Lung (tissue), 12 donors: ENCODE results near the gene CCNY. TPM values are rescaled to one million over a fixed set of nuclear protein-coding genes. Genes with fewer than 3 reads are reported as not detected.

Experiments used
- ATAC-seq: fragments of 200-7000 bp; cut with Tn5 transposase; one replicate; pipeline ENCODE4 v1.9.1; 2020; ENCODE audit warnings: moderate number of reproducible peaks; ENCODE audit not compliant: insufficient read depth, low FRiP score
- DNase-seq, 3 donors: peaks; one replicate each; pipeline ENCODE4 v3.0.0-alpha.2; 2013 to 2017
- H3K27ac ChIP-seq, 2 donors: one replicate each; pipeline ENCODE4 v1.5.1; 2013; ENCODE audit warnings: mild to moderate bottlenecking in 2 of 2, moderate library complexity in 2 of 2, control low read depth in 1 of 2, inconsistent platforms in 1 of 2, low read depth in 1 of 2, low read length in 1 of 2
- H3K27me3 ChIP-seq, 3 donors: one replicate each; pipeline ENCODE4 v1.5.1; 2013; ENCODE audit warnings: low read length in 2 of 3; ENCODE audit not compliant: control insufficient read depth in 3 of 3, insufficient read depth in 3 of 3
- H3K36me3 ChIP-seq, 4 donors: one replicate each; pipeline ENCODE4 v1.5.1; 2013; ENCODE audit warnings: low read length in 4 of 4, mild to moderate bottlenecking in 1 of 4, moderate library complexity in 1 of 4; ENCODE audit not compliant: control insufficient read depth in 4 of 4, insufficient read depth in 4 of 4
- H3K4me1 ChIP-seq, 5 donors: one replicate each; pipeline ENCODE4 v1.5.1; 2013; ENCODE audit warnings: low read length in 5 of 5, mild to moderate bottlenecking in 2 of 5, moderate library complexity in 1 of 5; ENCODE audit not compliant: control insufficient read depth in 5 of 5, insufficient read depth in 5 of 5
- H3K4me3 ChIP-seq: one replicate; pipeline ENCODE4 v1.5.1; 2013; ENCODE audit warnings: mild to moderate bottlenecking, control low read depth, moderate library complexity
- H3K9ac ChIP-seq, 2 donors: one replicate each; pipeline ENCODE4 v1.5.1; 2013; ENCODE audit warnings: low read length in 2 of 2, control low read depth in 1 of 2; ENCODE audit not compliant: insufficient read depth in 1 of 2
- H3K9me3 ChIP-seq, 4 donors: one replicate each; pipeline ENCODE4 v1.5.1; 2013; ENCODE audit warnings: low read length in 3 of 4, mild to moderate bottlenecking in 1 of 4, moderate library complexity in 1 of 4; ENCODE audit not compliant: control insufficient read depth in 4 of 4, insufficient read depth in 3 of 4
- CTCF ChIP-seq: IDR thresholded peaks from 2 replicates; pipeline ENCODE4 v1.5.1; 2012; ENCODE audit warnings: mild to moderate bottlenecking; ENCODE audit errors: control extremely low read depth, extremely low read depth
- WGBS, 2 donors: extraction: QIAGEN DNeasy Blood & Tissue Kit; methylation state at CpG; one replicate each; pipeline ENCODE4 v1.1.7; 2013; 5-methylcytosine and 5-hydroxymethylcytosine counted together
- polyA plus RNA-seq, 2 donors: library from polyadenylated mRNA; stranded (reverse); fragments of 200-250 nt; gene quantifications; one replicate each; pipeline ENCODE4 v1.2.1, GENCODE V29; 2013
- total RNA-seq, 2 donors: library from RNA; depleted of rRNA in 1 of 2; stranded (reverse); fragments of >200 nt in 1 of 2; gene quantifications; one replicate each; pipeline ENCODE4 v1.2.1, GENCODE V29; 2014 to 2021
- donor health status: control.
- donor health status: control.
- donor health status: Bipolar disorder and iron deficiency.
- donor health status: healthy.
- donor health status: DM: yes; HTN: yes; CAD: no.

The CCNY gene
- total and polyA plus RNA-seq, 4 donors: 26.6 to 63.0 (median 38.8) TPM

GRCh38 chr10:35579726-35580422 lies 243.6 kb downstream of the CCNY start:
- TF ChIP-seq CTCF: no peak
- 64 to 77% methylated on average over 12 of the region's 12 CpGs for WGBS, 2 donors

GRCh38 chr10:35580423-35580770 lies 244.1 kb downstream of the CCNY start:
- DNase-seq (no peak), ATAC-seq (no peak)
- Histone ChIP-seq H3K9ac (no peak overlapping the region), H3K27me3 (peaks cover 0 to 11% (median 5%) of the 10 kb centered on the region in 3 donors), H3K27ac (no peak overlapping the region), H3K4me3 (no peak overlapping the region), H3K9me3 (peaks cover 0 to 2% (median 0%) of the 10 kb centered on the region in 4 donors), H3K4me1 (no peaks in the 10 kb centered on the region), H3K36me3 (peaks cover 0 to 2% (median 0%) of the 10 kb centered on the region in 4 donors)
- 82 to 86% methylated on average over 3 of the region's 3 CpGs for WGBS, 2 donors
- no peak for TF ChIP-seq CTCF

More at GRCh38 chr10:35579726-35580422, 243.6 kb downstream of the CCNY start:
- H3K4me3 ChIP-seq: no peak overlapping the region
- no peaks in the 10 kb centered on the region for H3K4me1 ChIP-seq
- no peak for ATAC-seq
- no peak overlapping the region for H3K27ac ChIP-seq
- peaks cover 0 to 2% (median 0%) of the 10 kb centered on the region in 4 donors for H3K9me3 ChIP-seq
- peaks cover 0 to 11% (median 5%) of the 10 kb centered on the region in 3 donors for H3K27me3 ChIP-seq
- H3K9ac ChIP-seq: no peak overlapping the region
- no peak for DNase-seq
- H3K36me3 ChIP-seq: peaks cover 0 to 2% (median 0%) of the 10 kb centered on the region in 4 donors

GRCh38 chr10:35581655-35582054 lies 245.3 kb downstream of the CCNY start:
- ATAC-seq: no peak
- Histone ChIP-seq H3K9me3 (peaks cover 0 to 2% (median 0%) of the 10 kb centered on the region in 4 donors), H3K27ac (no peak overlapping the region), H3K27me3 (peaks cover 0 to 14% (median 5%) of the 10 kb centered on the region in 3 donors), H3K4me3 (no peak overlapping the region), H3K36me3 (no peaks in the 10 kb centered on the region), H3K9ac (no peak overlapping the region), H3K4me1 (peaks cover 0 to 10% (median 0%) of the 10 kb centered on the region in 5 donors)
- DNase-seq: no peak
- no peak for TF ChIP-seq CTCF
- 83 to 90% methylated on average over 6 of the region's 6 CpGs for WGBS, 2 donors
